GM18873 (cell line): ENCODE results near the gene RRBP1.

ENCODE experiments used
- ATAC-seq: cut with Tn5 transposase; IDR thresholded peaks from one replicate; pipeline ENCODE4 v1.9.1; 2021; ENCODE audit warnings: mild to moderate bottlenecking, moderate library complexity, moderate number of reproducible peaks; ENCODE audit not compliant: unreplicated experiment, low FRiP score

Gene RRBP1

GRCh38 chr20:17683218-17684076, 1.4 kb upstream of the RRBP1 start:
- ATAC-seq = no peak

GRCh38 chr20:17682889-17683198, 802 bp upstream of the RRBP1 start:
- ATAC-seq = no peak

- ATAC-seq = no peak
These were observed 328 bp downstream of the RRBP1 start for GRCh38 chr20:17681726-17682102.

GRCh38 chr20:17680836-17681725, 961 bp downstream of the RRBP1 start:
- ATAC-seq = no peak

- no peak for ATAC-seq
These were observed 1.9 kb downstream of the RRBP1 start for GRCh38 chr20:17679941-17680835.

GRCh38 chr20:17678886-17679285, 3.2 kb downstream of the RRBP1 start:
- no peak for ATAC-seq

GRCh38 chr20:17678295-17678694, 3.7 kb downstream of the RRBP1 start:
- ATAC-seq = no peak

- no peak for ATAC-seq
These were observed 5.1 kb downstream of the RRBP1 start for GRCh38 chr20:17676942-17677341.

GRCh38 chr20:17676378-17676759, 5.7 kb downstream of the RRBP1 start:
- no peak for ATAC-seq

GRCh38 chr20:17675519-17676377, 6.3 kb downstream of the RRBP1 start:
- no peak for ATAC-seq

GRCh38 chr20:17674722-17675518, 7.1 kb downstream of the RRBP1 start:
- ATAC-seq = no peak

- no peak for ATAC-seq
These were observed 9.0 kb downstream of the RRBP1 start for GRCh38 chr20:17673084-17673483.

GRCh38 chr20:17671565-17671964, 10.5 kb downstream of the RRBP1 start:
- ATAC-seq = no peak

GRCh38 chr20:17671011-17671410, 11.0 kb downstream of the RRBP1 start:
- ATAC-seq = no peak

GRCh38 chr20:17669306-17669931, 12.6 kb downstream of the RRBP1 start:
- ATAC-seq = no peak

- no peak for ATAC-seq
These were observed 13.6 kb downstream of the RRBP1 start for GRCh38 chr20:17668432-17668831.

GRCh38 chr20:17667445-17667844, 14.6 kb downstream of the RRBP1 start:
- ATAC-seq = no peak

- ATAC-seq = no peak
These were observed 15.6 kb downstream of the RRBP1 start for GRCh38 chr20:17666481-17666880.

- ATAC-seq = no peak
These were observed 16.3 kb downstream of the RRBP1 start for GRCh38 chr20:17665756-17666155.
